ENCODE results near the gene DOCK2. TPM values are rescaled to one million over a fixed set of nuclear protein-coding genes. Genes with fewer than 3 reads are reported as not detected.

DOCK2 gene
- total and polyA plus RNA-seq, 2 donors (not counting 1 experiment from before 2014, with no cell fraction given) = 112 to 330 TPM

GRCh38 chr5:169707686-169708085, 70.6 kb downstream of the DOCK2 start:
- TF ChIP-seq CTCF (IDR thresholded peaks at IDR 0.05) = no peak
- no peak for TF ChIP-seq EZH2 (IDR thresholded peaks at IDR 0.05; ENCODE audit: borderline replicate concordance, insufficient read depth, low read depth, low read length, poor library complexity, severe bottlenecking)
- POLR2A ChIA-PET = no interaction called here
- Histone ChIP-seq H3K79me2 (ENCODE audit: control insufficient read depth, insufficient read depth, low read length) (peaks cover 13% of the 10 kb centered on the region), H3K9ac (ENCODE audit: low read length) (no peak overlapping the region), H3K27me3 (replicated peaks in 1 of 4; ENCODE audit: control extremely low read depth in 1 of 4, control insufficient read depth in 3 of 4, insufficient read depth in 4 of 4, low read length in 3 of 4) (no peaks in the 10 kb centered on the region), H3K9me3 (ENCODE audit: control extremely low read depth in 1 of 3, control insufficient read depth in 2 of 3, insufficient read depth in 1 of 3, low read length in 2 of 3) (no peaks in the 10 kb centered on the region), H3K4me2 (replicated peaks; ENCODE audit: low read depth, low read length, poor library complexity, severe bottlenecking) (no peak overlapping the region), H3K4me1 (ENCODE audit: control insufficient read depth in 2 of 2, insufficient read depth in 2 of 2, low read length in 2 of 2) (peaks cover 0 to 37% of the 10 kb centered on the region in 2 donors), H4K20me1 (ENCODE audit: control insufficient read depth, insufficient read depth, low read length, poor library complexity, severe bottlenecking) (no peaks in the 10 kb centered on the region), H3K4me3 (ENCODE audit: control extremely low read depth in 1 of 5, extremely low read depth in 1 of 5, insufficient read depth in 1 of 5, low read depth in 2 of 5, low read length in 4 of 5) (no peak overlapping the region), H3K27ac (ENCODE audit: low read length in 2 of 2) (no peak overlapping the region), H3K36me3 (replicated peaks in 1 of 2; ENCODE audit: control extremely low read depth in 1 of 2, control insufficient read depth in 1 of 2, extremely low read depth in 1 of 2, insufficient read depth in 2 of 2, low read length in 1 of 2) (peaks cover 4 to 92% of the 10 kb centered on the region in 2 experiments), H2AFZ (ENCODE audit: insufficient read depth, low read depth, low read length, poor library complexity, severe bottlenecking) (no peak overlapping the region)
- H3K9me3 Mint-ChIP-seq (ENCODE audit: insufficient read depth) = no peaks in the 10 kb centered on the region
- DNase-seq (no peak), ATAC-seq (ENCODE audit: low read depth) (no peak)
- H3K4me3 Mint-ChIP-seq = no peak overlapping the region
- intact Hi-C loops (cut with micrococcal nuclease) = no loop called here
- CTCF ChIA-PET = interaction anchor here (1.5 kb wide), 1 partner anchor 42 kb away, joined by 3 read pairs; no protein-coding TSS in a partner anchor
- WGBS (ENCODE audit: insufficient coverage) = 100% methylated on average over 1 of the region's 3 CpGs
- H3K27ac Mint-ChIP-seq = peak overlapping the region; percentile 27
- H3K27me3 Mint-ChIP-seq = no peaks in the 10 kb centered on the region
- peaks cover 40% of the 10 kb centered on the region for H3K4me1 Mint-ChIP-seq

DNA sequence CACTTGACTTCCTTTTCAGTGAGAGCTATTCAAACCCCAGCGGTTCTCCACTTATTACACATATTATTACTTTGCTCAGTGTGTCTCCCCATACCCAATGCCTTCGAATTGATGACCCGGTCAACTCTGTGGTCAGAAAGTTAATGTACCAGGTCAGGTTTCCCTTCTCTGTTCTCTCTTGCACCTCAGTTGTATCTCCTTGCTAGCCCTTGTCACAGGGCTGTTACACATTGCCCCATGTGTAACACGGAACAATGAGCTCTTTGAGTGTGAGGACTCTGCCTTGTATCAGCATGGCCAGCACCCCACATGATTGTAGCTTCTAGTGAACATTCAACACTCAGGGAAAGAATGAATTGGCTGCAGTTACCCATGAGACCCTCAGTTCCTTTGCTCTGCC, 73.6 kb downstream of the DOCK2 start:
- no peak for DNase-seq
- intact Hi-C loops (cut with micrococcal nuclease) = no loop called here
- Histone ChIP-seq H3K79me2 (ENCODE audit: control insufficient read depth, insufficient read depth, low read length) (peaks cover 15% of the 10 kb centered on the region), H3K9me3 (ENCODE audit: control extremely low read depth in 1 of 3, control insufficient read depth in 2 of 3, insufficient read depth in 1 of 3, low read length in 2 of 3) (no peaks in the 10 kb centered on the region), H3K36me3 (replicated peaks in 1 of 2; ENCODE audit: control extremely low read depth in 1 of 2, control insufficient read depth in 1 of 2, extremely low read depth in 1 of 2, insufficient read depth in 2 of 2, low read length in 1 of 2) (peaks cover 16 to 98% of the 10 kb centered on the region in 2 experiments), H3K4me2 (replicated peaks; ENCODE audit: low read depth, low read length, poor library complexity, severe bottlenecking) (no peak overlapping the region), H3K27me3 (replicated peaks in 1 of 4; ENCODE audit: control extremely low read depth in 1 of 4, control insufficient read depth in 3 of 4, insufficient read depth in 4 of 4, low read length in 3 of 4) (no peaks in the 10 kb centered on the region), H3K9ac (ENCODE audit: low read length) (no peak overlapping the region), H2AFZ (ENCODE audit: insufficient read depth, low read depth, low read length, poor library complexity, severe bottlenecking) (no peak overlapping the region), H3K4me3 (ENCODE audit: control extremely low read depth in 1 of 5, extremely low read depth in 1 of 5, insufficient read depth in 1 of 5, low read depth in 2 of 5, low read length in 4 of 5) (no peak overlapping the region), H3K4me1 (ENCODE audit: control insufficient read depth in 2 of 2, insufficient read depth in 2 of 2, low read length in 2 of 2) (peaks cover 0 to 12% of the 10 kb centered on the region in 2 donors), H4K20me1 (ENCODE audit: control insufficient read depth, insufficient read depth, low read length, poor library complexity, severe bottlenecking) (no peaks in the 10 kb centered on the region), H3K27ac (ENCODE audit: low read length in 2 of 2) (no peak overlapping the region)
- Mint-ChIP-seq H3K4me3 (no peak overlapping the region), H3K27ac (peak overlapping the region; percentile 42), H3K4me1 (peaks cover 16% of the 10 kb centered on the region), H3K9me3 (ENCODE audit: insufficient read depth) (no peaks in the 10 kb centered on the region), H3K27me3 (no peaks in the 10 kb centered on the region)
- ATAC-seq (ENCODE audit: low read depth) = no peak
- WGBS (ENCODE audit: insufficient coverage) = 67% methylated on average over 4 of the region's 4 CpGs
- no peak for TF ChIP-seq EZH2 (IDR thresholded peaks at IDR 0.05; ENCODE audit: borderline replicate concordance, insufficient read depth, low read depth, low read length, poor library complexity, severe bottlenecking)
- no peak for TF ChIP-seq CTCF (IDR thresholded peaks at IDR 0.05)
- POLR2A ChIA-PET = no interaction called here
- CTCF ChIA-PET = no interaction called here
